IPS-NIHi11 (cell line): ENCODE data around the gene KIF7.
"Not testable (repeated sequence)": the region's sequence is repeated elsewhere in the genome, so short reads cannot be mapped to it uniquely, and the experiment has no call there.

Source experiments
- DNase-seq: peaks from one replicate; pipeline ENCODE4 v3.0.0; 2012; ENCODE audit warnings: mixed read lengths, low spot score

KIF7 gene, protein sequence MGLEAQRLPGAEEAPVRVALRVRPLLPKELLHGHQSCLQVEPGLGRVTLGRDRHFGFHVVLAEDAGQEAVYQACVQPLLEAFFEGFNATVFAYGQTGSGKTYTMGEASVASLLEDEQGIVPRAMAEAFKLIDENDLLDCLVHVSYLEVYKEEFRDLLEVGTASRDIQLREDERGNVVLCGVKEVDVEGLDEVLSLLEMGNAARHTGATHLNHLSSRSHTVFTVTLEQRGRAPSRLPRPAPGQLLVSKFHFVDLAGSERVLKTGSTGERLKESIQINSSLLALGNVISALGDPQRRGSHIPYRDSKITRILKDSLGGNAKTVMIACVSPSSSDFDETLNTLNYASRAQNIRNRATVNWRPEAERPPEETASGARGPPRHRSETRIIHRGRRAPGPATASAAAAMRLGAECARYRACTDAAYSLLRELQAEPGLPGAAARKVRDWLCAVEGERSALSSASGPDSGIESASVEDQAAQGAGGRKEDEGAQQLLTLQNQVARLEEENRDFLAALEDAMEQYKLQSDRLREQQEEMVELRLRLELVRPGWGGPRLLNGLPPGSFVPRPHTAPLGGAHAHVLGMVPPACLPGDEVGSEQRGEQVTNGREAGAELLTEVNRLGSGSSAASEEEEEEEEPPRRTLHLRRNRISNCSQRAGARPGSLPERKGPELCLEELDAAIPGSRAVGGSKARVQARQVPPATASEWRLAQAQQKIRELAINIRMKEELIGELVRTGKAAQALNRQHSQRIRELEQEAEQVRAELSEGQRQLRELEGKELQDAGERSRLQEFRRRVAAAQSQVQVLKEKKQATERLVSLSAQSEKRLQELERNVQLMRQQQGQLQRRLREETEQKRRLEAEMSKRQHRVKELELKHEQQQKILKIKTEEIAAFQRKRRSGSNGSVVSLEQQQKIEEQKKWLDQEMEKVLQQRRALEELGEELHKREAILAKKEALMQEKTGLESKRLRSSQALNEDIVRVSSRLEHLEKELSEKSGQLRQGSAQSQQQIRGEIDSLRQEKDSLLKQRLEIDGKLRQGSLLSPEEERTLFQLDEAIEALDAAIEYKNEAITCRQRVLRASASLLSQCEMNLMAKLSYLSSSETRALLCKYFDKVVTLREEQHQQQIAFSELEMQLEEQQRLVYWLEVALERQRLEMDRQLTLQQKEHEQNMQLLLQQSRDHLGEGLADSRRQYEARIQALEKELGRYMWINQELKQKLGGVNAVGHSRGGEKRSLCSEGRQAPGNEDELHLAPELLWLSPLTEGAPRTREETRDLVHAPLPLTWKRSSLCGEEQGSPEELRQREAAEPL (N-terminal part only)

GRCh38 chr15:89654847-89655805, at the start of gene KIF7:
Gene KIF7 (minus strand): TSS chr15:89655467. CDS start chr15:89652930, 2,537 bp downstream.
- DNase-seq: peak; percentile 99

- DNase-seq: no peak
Observed at GRCh38 chr15:89704411-89704810, 49.1 kb upstream of the KIF7 start.

- DNase-seq: no peak
Observed at GRCh38 chr15:89695198-89695597, 39.9 kb upstream of the KIF7 start.

DNA sequence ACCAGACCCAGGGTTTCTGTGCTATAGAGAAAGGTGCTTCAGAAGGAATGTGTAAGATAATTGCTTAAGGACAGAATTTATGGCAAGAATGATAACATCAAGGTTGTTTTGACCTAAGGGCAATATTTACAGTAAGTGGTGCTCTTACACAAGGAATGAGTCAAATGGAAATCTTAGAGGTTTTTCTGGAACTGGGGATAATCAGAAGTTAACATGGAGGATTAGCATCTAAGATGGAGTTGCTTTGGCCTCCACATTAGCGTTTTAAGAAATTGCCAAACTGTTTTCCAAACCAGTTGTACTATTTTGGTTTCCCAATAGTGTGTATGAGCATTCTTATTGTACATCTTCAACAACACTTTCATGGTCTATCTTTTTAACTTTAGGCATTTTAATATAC, 38.4 kb upstream of the KIF7 start:
- DNase-seq: no peak

GRCh38 chr15:89693091-89693490, 37.8 kb upstream of the KIF7 start:
- no peak for DNase-seq

GRCh38 chr15:89690276-89691218, 35.3 kb upstream of the KIF7 start, which contains the start of the genes PEX11A and WDR93:
Gene PEX11A (minus strand): TSS chr15:89690754. CDS start chr15:89690632, 122 bp downstream.
Gene WDR93 (plus strand): TSS chr15:89690811. CDS start chr15:89701747, 10,936 bp downstream.
- DNase-seq: peak; percentile 93

- DNase-seq: not testable (repeated sequence)
Observed at GRCh38 chr15:89689930-89690275, 34.6 kb upstream of the KIF7 start.

DNA sequence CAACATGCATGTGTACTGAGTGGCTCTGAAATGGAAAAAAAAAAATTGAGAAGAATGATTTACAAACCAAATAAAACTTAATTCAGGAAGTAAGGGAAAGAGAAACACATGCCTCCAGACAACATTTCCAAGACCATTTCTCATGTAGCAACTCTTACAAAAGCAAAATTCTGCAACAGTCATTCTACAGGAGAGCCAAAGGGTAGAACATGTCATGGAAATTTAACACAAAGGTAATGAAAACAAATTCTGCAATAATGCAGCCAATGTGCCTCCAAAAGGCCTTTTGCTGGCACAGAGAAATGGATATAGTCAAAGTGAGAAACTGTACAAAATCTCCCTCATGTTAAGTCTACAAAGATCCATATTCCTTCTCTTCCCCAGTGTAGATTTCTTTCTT, 31.3 kb upstream of the KIF7 start:
- no peak for DNase-seq

DNA sequence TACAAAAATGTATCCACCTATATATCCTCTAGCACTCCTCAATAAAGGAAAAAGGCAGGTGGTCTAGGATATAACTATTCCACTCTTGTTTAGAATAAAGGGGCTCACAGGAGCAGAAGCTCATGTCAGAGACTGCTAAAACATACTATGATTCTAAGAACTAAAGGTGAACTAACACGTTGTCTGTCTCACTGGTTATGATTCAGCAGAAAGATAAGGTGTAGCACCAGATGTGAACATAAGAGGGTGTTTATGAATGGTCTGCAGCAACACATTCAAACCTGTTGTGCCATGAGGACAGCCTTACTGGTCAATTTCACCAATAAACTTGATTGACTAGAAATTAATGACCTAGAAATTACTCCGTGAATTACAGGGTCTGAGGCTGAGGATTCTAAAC, 30.7 kb upstream of the KIF7 start:
- no peak for DNase-seq

DNA sequence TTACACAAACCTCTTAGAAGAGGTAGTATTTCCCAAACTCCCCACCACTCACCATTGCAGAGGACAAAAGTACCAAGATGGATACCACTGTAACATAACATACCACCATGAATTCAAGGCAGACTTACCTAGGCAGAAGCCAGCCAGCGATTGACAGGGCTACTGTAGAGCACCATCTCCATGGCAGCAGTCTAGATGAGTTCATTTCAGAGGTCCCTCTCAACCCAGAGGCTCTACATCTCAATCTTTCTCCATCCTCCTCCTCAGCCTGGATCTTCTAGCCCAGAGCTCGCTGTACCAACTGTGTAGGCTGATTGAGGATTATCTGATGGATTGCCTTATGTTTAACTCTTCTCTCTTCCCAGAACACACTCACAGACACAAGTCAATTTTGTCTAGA, 25.9 kb upstream of the KIF7 start:
- DNase-seq: no peak

DNA sequence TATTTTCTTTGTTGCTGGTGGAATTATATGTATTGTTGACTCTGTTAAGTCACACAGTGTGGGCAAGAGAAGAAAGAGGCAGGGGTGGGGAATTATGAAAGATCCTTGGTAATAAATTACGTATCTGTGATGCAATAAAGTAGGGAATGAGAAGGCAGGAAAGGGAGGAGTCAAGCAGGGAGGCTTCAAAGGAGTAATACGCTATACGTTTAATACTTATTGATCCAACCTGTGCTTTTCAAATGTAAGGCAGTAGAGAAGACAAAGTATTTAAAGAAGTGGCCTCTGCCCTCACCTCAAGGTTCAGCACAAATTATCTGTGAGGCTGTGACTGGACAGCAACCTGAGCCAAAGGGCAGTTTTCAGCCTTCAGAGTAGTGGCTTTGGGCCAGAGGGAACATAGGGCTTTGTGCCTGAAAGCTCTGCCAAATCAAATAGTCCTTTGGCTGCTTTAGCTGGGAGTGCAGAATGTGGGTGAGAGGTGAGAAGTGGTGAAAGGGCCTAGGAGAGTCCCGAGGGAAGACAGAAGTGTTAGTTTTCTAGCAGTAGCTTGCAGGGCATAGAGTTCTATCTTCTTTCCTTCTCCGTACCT, 25.1 kb upstream of the KIF7 start:
- DNase-seq: no peak

- no peak for DNase-seq
Observed at GRCh38 chr15:89679212-89679611, 23.9 kb upstream of the KIF7 start, which contains the start of gene PLIN1. Gene PLIN1 (minus strand): TSS chr15:89679367. CDS start chr15:89677489, 1,878 bp downstream.

DNA sequence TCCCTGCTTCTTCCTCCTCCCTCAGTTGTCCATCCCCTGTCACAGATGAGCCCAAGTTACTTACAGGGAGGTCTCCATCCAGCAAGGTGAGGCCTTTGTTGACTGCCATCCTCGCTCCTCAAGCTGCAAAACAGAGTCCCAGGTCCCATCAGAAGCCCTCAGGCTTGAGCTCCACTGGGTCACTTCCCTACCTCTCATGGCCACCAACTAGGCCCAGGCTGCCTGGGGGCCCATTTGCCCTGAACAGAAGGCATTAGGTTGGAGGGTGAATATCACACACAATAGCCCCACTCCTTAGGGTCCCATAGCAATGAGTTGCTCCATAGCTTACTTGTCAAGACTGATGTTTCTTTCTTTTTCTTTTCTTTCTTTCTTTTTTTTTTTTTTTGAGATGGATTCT, 22.1 kb upstream of the KIF7 start:
- DNase-seq: no peak

GRCh38 chr15:89675606-89676005, 20.3 kb upstream of the KIF7 start:
- no peak for DNase-seq

GRCh38 chr15:89674526-89674925, 19.3 kb upstream of the KIF7 start:
- DNase-seq: no peak

- peak; percentile 93 for DNase-seq
Observed at GRCh38 chr15:89673165-89673512, 17.9 kb upstream of the KIF7 start.

- DNase-seq: no peak
Observed at GRCh38 chr15:89672221-89673164, 17.2 kb upstream of the KIF7 start.

DNA sequence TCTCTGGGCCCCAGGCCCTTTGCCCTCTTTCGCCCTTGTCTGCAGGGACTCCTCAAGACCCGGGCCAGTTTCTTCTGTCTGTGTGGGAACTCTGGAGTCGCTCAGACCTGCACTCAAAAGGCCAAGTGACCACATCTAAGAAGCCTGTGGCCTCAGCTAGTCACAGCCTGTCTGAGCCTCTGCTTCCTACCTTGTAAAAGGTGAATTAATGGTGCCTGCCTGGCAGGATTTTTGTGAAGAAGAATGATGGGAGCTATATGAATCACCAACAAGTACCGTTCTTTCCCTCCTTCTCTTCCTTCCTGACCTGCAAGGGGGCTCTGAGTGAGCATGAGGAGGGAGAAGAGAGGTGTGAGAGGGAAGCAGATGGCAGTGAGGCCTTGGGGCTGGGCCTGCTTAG, 16.4 kb upstream of the KIF7 start:
- no peak for DNase-seq
